Upper lobe of left lung (tissue), 6 donors: Measurements from ENCODE around the gene RAPGEF2. TPM values are rescaled to one million over a fixed set of nuclear protein-coding genes. Genes with fewer than 3 reads are reported as not detected.
"Not testable (repeated sequence)": the region's sequence is repeated elsewhere in the genome, so short reads cannot be mapped to it uniquely, and the experiment has no call there.

Experiments used
- ATAC-seq, 2 donors: fragments of 200-7000 bp; cut with Tn5 transposase; one replicate each; pipeline ENCODE4 v1.9.1; 2022; ENCODE audit warnings: mild to moderate bottlenecking in 2 of 2, moderate library complexity in 2 of 2; ENCODE audit not compliant: low FRiP score in 2 of 2
- DNase-seq, 2 donors: peaks; one replicate each; pipeline ENCODE4 v3.0.0-alpha.2; 2019 to 2020
- H3K27ac ChIP-seq, 4 donors: fragments of 200-600 bp; sonication (generic); one replicate each; pipeline ENCODE4 v1.5.1; 2016 to 2019
- H3K27me3 ChIP-seq, 4 donors: fragments of 200-600 bp; sonication (generic); one replicate each; pipeline ENCODE4 v1.5.1; 2017 to 2019
- H3K36me3 ChIP-seq, 4 donors: fragments of 200-600 bp; sonication (generic); one replicate each; pipeline ENCODE4 v1.5.1; 2016 to 2019
- H3K4me1 ChIP-seq, 4 donors: fragments of 200-600 bp; sonication (generic); one replicate each; pipeline ENCODE4 v1.5.1; 2018 to 2019
- H3K4me3 ChIP-seq, 4 donors: fragments of 200-600 bp; sonication (generic); one replicate each; pipeline ENCODE4 v1.5.1; 2017 to 2019; ENCODE audit warnings: mild to moderate bottlenecking in 2 of 4, moderate library complexity in 1 of 4
- H3K9me3 ChIP-seq, 4 donors: fragments of 200-600 bp; sonication (generic); one replicate each; pipeline ENCODE4 v1.5.1; 2018 to 2019
- CTCF ChIP-seq, 6 experiments: fragments of 450-650 bp in 4 of 6; fragments of 200-600 bp in 2 of 6; sonication (generic) in 2 of 6; IDR thresholded peaks; one replicate each; pipeline ENCODE4 v1.5.1; 2016 to 2019; ENCODE audit warnings: antibody characterized with exemption in 6 of 6
- EP300 ChIP-seq, 4 donors: sonication (generic); formaldehyde crosslinking; IDR thresholded peaks; one replicate each; pipeline ENCODE4 v1.5.1; 2017; ENCODE audit warnings: antibody characterized with exemption in 4 of 4, control low read depth in 2 of 4
- POLR2A ChIP-seq, 4 donors: fragments of 450-650 bp; IDR thresholded peaks; one replicate each; pipeline ENCODE4 v1.5.1; 2016 to 2017; ENCODE audit warnings: antibody characterized with exemption in 4 of 4, mild to moderate bottlenecking in 2 of 4
- POLR2AphosphoS5 ChIP-seq, 2 donors: sonication (generic); formaldehyde crosslinking; IDR thresholded peaks; one replicate each; pipeline ENCODE4 v1.5.1; 2017; ENCODE audit warnings: antibody characterized with exemption in 2 of 2
- WGBS, 2 donors: methylation state at CpG; one replicate each; pipeline ENCODE4 v1.1.5; 2017 to 2018; 5-methylcytosine and 5-hydroxymethylcytosine counted together
- total RNA-seq, 6 donors: library from RNA; depleted of rRNA in 4 of 6; stranded (reverse); fragments of >200 nt in 4 of 6; gene quantifications; one replicate each; pipeline versions ENCODE4 v1.1.0 to v1.2.1, GENCODE V29; 2016 to 2021
- donor health status: DM: no; HTN: no; CAD: no; lungs with moderate emphysema.
- donor health status: DM: no; HTN: yes; CAD: no; lungs with severe emphysema.

The RAPGEF2 gene
- total RNA-seq, 6 donors from 2014 or later, result 53.3 to 122 (median 66.3) TPM

GRCh38 chr4:159090255-159090654 is 12.6 kb upstream of the RAPGEF2 start:
- no peak for ATAC-seq

GRCh38 chr4:159094156-159094555 is 8.7 kb upstream of the RAPGEF2 start:
- ATAC-seq, H3K36me3 ChIP-seq, H3K4me3 ChIP-seq, H3K4me1 ChIP-seq, H3K9me3 ChIP-seq, H3K27ac ChIP-seq, DNase-seq, H3K27me3 ChIP-seq: not testable (repeated sequence)
- 99 to 100% methylated on average over 4 to 10 of the region's 11 CpGs for WGBS, 2 donors

More at GRCh38 chr4:159090255-159090654, 12.6 kb upstream of the RAPGEF2 start:
- no peaks in the 10 kb centered on the region for H3K36me3 ChIP-seq
- no peak for TF ChIP-seq CTCF (IDR thresholded peaks at IDR 0.05)
- TF ChIP-seq POLR2A (IDR thresholded peaks at IDR 0.05), result no peak
- no peak for TF ChIP-seq POLR2AphosphoS5 (IDR thresholded peaks at IDR 0.05)
- TF ChIP-seq EP300 (IDR thresholded peaks at IDR 0.05), result no peak
- no peaks in the 10 kb centered on the region for H3K27me3 ChIP-seq
- H3K4me1 ChIP-seq, result no peaks in the 10 kb centered on the region
- no peak for DNase-seq
- H3K27ac ChIP-seq, result no peak overlapping the region
- 94 to 97% methylated on average over 4 of the region's 4 CpGs for WGBS, 2 donors
- no peak overlapping the region for H3K4me3 ChIP-seq
- no peaks in the 10 kb centered on the region for H3K9me3 ChIP-seq

- H3K27me3 ChIP-seq, result no peaks in the 10 kb centered on the region
- peaks cover 2 to 10% (median 6%) of the 10 kb centered on the region in 4 donors for H3K4me1 ChIP-seq
- H3K9me3 ChIP-seq, result no peaks in the 10 kb centered on the region
- ATAC-seq (no peak), DNase-seq (no peak)
- H3K36me3 ChIP-seq, result no peaks in the 10 kb centered on the region
- H3K4me3 ChIP-seq, result no peak overlapping the region
- no peak for TF ChIP-seq POLR2A (IDR thresholded peaks at IDR 0.05)
- no peak for TF ChIP-seq EP300 (IDR thresholded peaks at IDR 0.05)
- no peak for TF ChIP-seq CTCF (IDR thresholded peaks at IDR 0.05)
- TF ChIP-seq POLR2AphosphoS5 (IDR thresholded peaks at IDR 0.05), result no peak
- WGBS, 2 donors, result 70 to 78% methylated on average over 3 of the region's 3 CpGs
- no peak overlapping the region for H3K27ac ChIP-seq
These were observed 6.4 kb upstream of the RAPGEF2 start for GRCh38 chr4:159096434-159096833.

- DNase-seq (no peak), ATAC-seq (no peak)
- no peaks in the 10 kb centered on the region for H3K36me3 ChIP-seq
- H3K9me3 ChIP-seq, result no peaks in the 10 kb centered on the region
- WGBS, 2 donors, result 57 to 64% methylated on average over 1 of the region's 1 CpG
- H3K4me1 ChIP-seq, result peaks cover 2 to 11% (median 7%) of the 10 kb centered on the region in 4 donors
- no peak overlapping the region for H3K27ac ChIP-seq
- H3K4me3 ChIP-seq, result no peak overlapping the region
- TF ChIP-seq POLR2A (IDR thresholded peaks at IDR 0.05) (no peak), POLR2AphosphoS5 (IDR thresholded peaks at IDR 0.05) (no peak), EP300 (IDR thresholded peaks at IDR 0.05) (no peak), CTCF (IDR thresholded peaks at IDR 0.05) (no peak)
- no peaks in the 10 kb centered on the region for H3K27me3 ChIP-seq
These were observed 5.7 kb upstream of the RAPGEF2 start for GRCh38 chr4:159097144-159097543.

GRCh38 chr4:159097785-159098184 is 5.1 kb upstream of the RAPGEF2 start:
- DNase-seq (no peak), ATAC-seq (peak in 1 of 2 donors; percentile 80)
- Histone ChIP-seq H3K27me3 (no peaks in the 10 kb centered on the region), H3K27ac (peak overlapping the region in 2 of 4 donors; percentile 21 to 35), H3K36me3 (no peaks in the 10 kb centered on the region), H3K4me3 (no peak overlapping the region), H3K9me3 (no peaks in the 10 kb centered on the region), H3K4me1 (peaks cover 2 to 16% (median 9%) of the 10 kb centered on the region in 4 donors)
- TF ChIP-seq POLR2AphosphoS5 (IDR thresholded peaks at IDR 0.05) (no peak), CTCF (IDR thresholded peaks at IDR 0.05) (no peak), EP300 (IDR thresholded peaks at IDR 0.05) (no peak), POLR2A (IDR thresholded peaks at IDR 0.05) (no peak)
- 27 to 35% methylated on average over 1 of the region's 1 CpG for WGBS, 2 donors
